K562 (cell line): ENCODE measurements around the gene STT3B. TPM values are rescaled to one million over a fixed set of nuclear protein-coding genes. Genes with fewer than 3 reads are reported as not detected.

Experiments used
- ATAC-seq: fragments of 200-7000 bp; cut with Tn5 transposase; 3 replicates; pipeline ENCODE4 v1.9.1; 2020; ENCODE audit warnings: moderate library complexity
- BruUV-seq: library from RNA; stranded (reverse); fragments of 400-500 nt; replicated peaks from 2 replicates; lab custom pipeline; 2021; lab: Mats Ljungman, UMichigan
- CTCF ChIA-PET: fragments of 300-600 bp; formaldehyde crosslinking; extraction: SDS; loops from one replicate; lab custom pipeline; 2021; ENCODE audit warnings: low intra/inter-chr PET ratio; lab: Yijun Ruan, JAX
- POLR2A ChIA-PET: fragments of 300-600, 350-650 bp; sonication (Branson Sonifier 250); formaldehyde crosslinking; extraction: SDS; loops from one replicate; lab custom pipeline; 2021; ENCODE audit warnings: antibody characterized with exemption, inconsistent platforms; lab: Yijun Ruan, JAX
- DNase-seq, 4 experiments: peaks; one replicate each; pipeline versions ENCODE4 v3.0.0 to v3.0.0-alpha.2; 2011 to 2018; ENCODE audit warnings: low spot score in 3 of 4, mixed read lengths in 3 of 4; ENCODE audit errors: extremely low read depth in 1 of 4
- FAIRE-seq: peaks from 2 replicates; lab custom pipeline; 2011; peaks lifted over from hg19 to GRCh38; lab: Jason Lieb, UNC
- H2AFZ ChIP-seq: 2 replicates; pipeline ENCODE4 v1.6.0; 2011; ENCODE audit warnings: low read depth, low read length, control low read depth, inconsistent platforms
- H3K27ac ChIP-seq: fragments of 200-600 bp; 3 replicates; pipeline ENCODE4 v1.8.0; 2011; ENCODE audit warnings: low read depth, mild to moderate bottlenecking, control low read depth, inconsistent platforms, low read length, moderate library complexity, mixed read lengths; ENCODE audit errors: extremely low read depth
- H3K27me3 ChIP-seq, 2 experiments: fragments of 300-600 bp in 1 of 2; 2 replicates in 1 of 2; 3 replicates in 1 of 2; pipeline versions ENCODE4 v1.6.0 to v1.8.0; 2011; ENCODE audit warnings: inconsistent platforms in 2 of 2, low read length in 2 of 2, mild to moderate bottlenecking in 1 of 2, mixed read lengths in 1 of 2, moderate library complexity in 1 of 2; ENCODE audit not compliant: control insufficient read depth in 2 of 2, insufficient read depth in 2 of 2
- H3K36me3 ChIP-seq: fragments of 300-600 bp; 3 replicates; pipeline ENCODE4 v1.8.0; 2011; ENCODE audit warnings: mild to moderate bottlenecking, low read length, inconsistent platforms; ENCODE audit not compliant: control insufficient read depth, insufficient read depth
- H3K4me1 ChIP-seq, 2 experiments: fragments of 200-600 bp in 1 of 2; replicated peaks in 1 of 2; 2 replicates in 1 of 2; 3 replicates in 1 of 2; pipeline versions ENCODE4 v1.5.1 to v1.8.0; 2011; ENCODE audit warnings: inconsistent platforms in 2 of 2, low read length in 2 of 2, mild to moderate bottlenecking in 1 of 2, mixed read lengths in 1 of 2, moderate library complexity in 1 of 2; ENCODE audit not compliant: control insufficient read depth in 2 of 2, insufficient read depth in 2 of 2
- H3K4me2 ChIP-seq: 2 replicates; pipeline ENCODE4 v1.6.1; 2011; ENCODE audit warnings: low read length, control low read depth, inconsistent platforms, mixed read lengths; ENCODE audit not compliant: insufficient read depth
- H3K4me3 ChIP-seq: fragments of 200-600 bp; sonication (generic), shearing (Covaris generic); 2 replicates; pipeline ENCODE4 v1.5.1; 2016; ENCODE audit warnings: control low read depth, inconsistent platforms
- H3K79me2 ChIP-seq: fragments of 200-600 bp; 3 replicates; pipeline ENCODE4 v1.8.0; 2011; ENCODE audit warnings: low read length, inconsistent platforms; ENCODE audit not compliant: control insufficient read depth, insufficient read depth
- H3K9ac ChIP-seq, 2 experiments: 2 replicates each; pipeline versions ENCODE4 v1.6.0 to v1.6.1; 2011; ENCODE audit warnings: low read depth in 2 of 2, low read length in 2 of 2, control low read depth in 1 of 2, inconsistent platforms in 1 of 2, mild to moderate bottlenecking in 1 of 2, mixed read lengths in 1 of 2; ENCODE audit not compliant: insufficient read depth in 1 of 2
- H3K9me1 ChIP-seq: one replicate; pipeline ENCODE4 v1.6.0; 2011; ENCODE audit warnings: inconsistent platforms, mild to moderate bottlenecking, low read length, moderate library complexity; ENCODE audit not compliant: control insufficient read depth, insufficient read depth
- H3K9me3 ChIP-seq: replicated peaks from 2 replicates; pipeline ENCODE4 v1.5.1; 2011; ENCODE audit warnings: low read depth, low read length, inconsistent platforms; ENCODE audit not compliant: control insufficient read depth, insufficient read depth
- H4K20me1 ChIP-seq: replicated peaks from 2 replicates; pipeline ENCODE4 v1.6.1; 2011; ENCODE audit warnings: low read length, inconsistent platforms, mixed read lengths; ENCODE audit not compliant: control insufficient read depth, insufficient read depth
- CHD4 ChIP-seq: fragments of 200-600 bp; sonication (generic); IDR thresholded peaks from 3 replicates; pipeline ENCODE4 v1.6.1; 2012; ENCODE audit warnings: low read depth, mild to moderate bottlenecking, mixed read lengths, low read length, inconsistent platforms; ENCODE audit not compliant: insufficient read depth, insufficient replicate concordance, poor library complexity, severe bottlenecking
- CTCFL ChIP-seq: IDR thresholded peaks from 2 replicates; pipeline ENCODE4 v1.6.1; 2011; ENCODE audit warnings: borderline replicate concordance, low read depth, mild to moderate bottlenecking, moderate library complexity, low read length; ENCODE audit not compliant: insufficient read depth, poor library complexity, severe bottlenecking
- ETS1 ChIP-seq: conservative IDR thresholded peaks from 2 replicates; pipeline ENCODE4 v1.6.1; 2011; ENCODE audit warnings: low read depth, mild to moderate bottlenecking, low read length; ENCODE audit not compliant: control insufficient read depth
- MYBL2 ChIP-seq, 2 experiments: fragments of 450-650 bp in 1 of 2; sonication (generic) in 1 of 2; formaldehyde crosslinking in 1 of 2; IDR thresholded peaks; 2 replicates each; pipeline versions ENCODE4 v1.6.1 to v1.8.1; 2017 to 2022; ENCODE audit warnings: borderline replicate concordance in 1 of 2, inconsistent platforms in 1 of 2, low read depth in 1 of 2, mild to moderate bottlenecking in 1 of 2, missing genetic modification reagents in 1 of 2, moderate library complexity in 1 of 2
- NCOA1 ChIP-seq: fragments of 450-650 bp; IDR thresholded peaks from 2 replicates; pipeline ENCODE4 v1.6.1; 2016; ENCODE audit warnings: low read depth
- NFE2 ChIP-seq: IDR thresholded peaks from 2 replicates; pipeline ENCODE4 v1.6.1; 2014; ENCODE audit warnings: antibody characterized with exemption, low read depth
- NR1H2 ChIP-seq: sonication (generic); formaldehyde crosslinking; IDR thresholded peaks from 2 replicates; pipeline ENCODE4 v1.4.0; 2020; ENCODE audit warnings: mild to moderate bottlenecking, missing genetic modification reagents
- PHF20 ChIP-seq: fragments of 450-650 bp; IDR thresholded peaks from 2 replicates; pipeline ENCODE4 v1.6.1; 2018; ENCODE audit not compliant: partially characterized antibody
- PHTF2 ChIP-seq: fragments of 250-450 bp; sonication (Bioruptor Pico); IDR thresholded peaks from 2 replicates; pipeline ENCODE4 v1.5.0; 2021; ENCODE audit warnings: mild to moderate bottlenecking
- RFX1 ChIP-seq: fragments of 450-650 bp; IDR thresholded peaks from 2 replicates; pipeline ENCODE4 v1.6.1; 2016; ENCODE audit warnings: mild to moderate bottlenecking, moderate library complexity
- TAF7 ChIP-seq: fragments of 450-650 bp; IDR thresholded peaks from 2 replicates; pipeline ENCODE4 v1.6.1; 2016; ENCODE audit warnings: missing genetic modification characterization, missing compliant biosample characterization
- THRAP3 ChIP-seq: fragments of 450-650 bp; IDR thresholded peaks from 2 replicates; pipeline ENCODE4 v1.6.1; 2016; ENCODE audit warnings: mild to moderate bottlenecking, inconsistent platforms, borderline replicate concordance
- ZC3H11A ChIP-seq: IDR thresholded peaks from 2 replicates; pipeline ENCODE4 v1.6.1; 2012; ENCODE audit warnings: low read depth, low read length, improper control_type of control experiment
- ZNF212 ChIP-seq: fragments of 450-650 bp; formaldehyde crosslinking; IDR thresholded peaks from 2 replicates; pipeline ENCODE4 v1.4.0; 2020; ENCODE audit warnings: mild to moderate bottlenecking
- ZNF75A ChIP-seq: fragments of 450-650 bp; formaldehyde crosslinking; IDR thresholded peaks from 2 replicates; pipeline ENCODE4 v1.4.0; 2020; ENCODE audit warnings: mild to moderate bottlenecking
- ZNF79 ChIP-seq: fragments of 250-450 bp; sonication (Bioruptor Pico); IDR thresholded peaks from 2 replicates; pipeline ENCODE4 v1.4.0; 2020; ENCODE audit warnings: low read depth, mild to moderate bottlenecking, moderate library complexity
- WGBS: fragments of 100-300 bp; shearing (Covaris generic); methylation state at CpG from one replicate; pipeline ENCODE4 v1.1.6; 2016; ENCODE audit warnings: low coverage, mixed read lengths; ENCODE audit not compliant: insufficient coverage; ENCODE audit errors: missing lambda C conversion rate; 5-methylcytosine and 5-hydroxymethylcytosine counted together
- in situ Hi-C: fragments of 300-500 bp; cut with MboI; formaldehyde crosslinking; loops from 4 replicates; pipeline ENCODE4 v1.15.0; 2018; ENCODE audit warnings: inconsistent platforms, mixed read lengths
- intact Hi-C: fragments of 100-400 bp; cut with micrococcal nuclease; formaldehyde crosslinking; loops from 2 replicates; pipeline ENCODE4 v1.14.2; 2022
- polyA plus RNA-seq, 8 experiments: library from polyadenylated mRNA; depleted of rRNA in 4 of 8; stranded (reverse) in 5 of 8; unstranded in 3 of 8; fragments of >200 nt; fragmentation: Nextera tagmentation in 2 of 8; fragmentation: Illumina TruSeq in 1 of 8; extraction: Ambion mirVana in 2 of 8; extraction: Trizol in 1 of 8; gene quantifications; 2 replicates each; pipeline versions ENCODE4 v1.2.1 to v1.2.3, GENCODE V29; 2011 to 2014; ENCODE audit warnings: inconsistent platforms in 1 of 8, missing spikeins in 1 of 8
- total RNA-seq, 7 experiments: library from RNA; depleted of rRNA in 6 of 7; stranded (reverse); fragments of >200 nt in 6 of 7; fragmentation: Illumina TruSeq in 2 of 7; extraction: Trizol in 2 of 7; gene quantifications; 2 replicates each; pipeline versions ENCODE4 v1.2.1 to v1.2.3, GENCODE V29; 2011 to 2021; ENCODE audit warnings: low replicate concordance in 1 of 7
- TF ChIP-seq, protein P1 (sequence below): fragments of 450-650 bp; conservative IDR thresholded peaks from 2 replicates; pipeline ENCODE4 v1.6.1; 2016; ENCODE audit warnings: missing genetic modification characterization, low read depth, mild to moderate bottlenecking, missing compliant biosample characterization, moderate library complexity

The STT3B gene
- total and polyA plus RNA-seq, 9 of the 15 experiments (the other 6 are each of a cell fraction or from before 2014, with no cell fraction given): 22.4 to 147 (median 100) TPM

GRCh38 chr3:31530039-31530959, 2.4 kb upstream of the STT3B start:
- DNase-seq (peak in 1 of 4 experiments; percentile 47), FAIRE-seq (peak; percentile 57), ATAC-seq (no peak)
- CTCF ChIA-PET: no interaction called here
- in situ Hi-C loops (no loop called here), intact Hi-C loops (loop anchor here (2.0 to 5.0 kb wide), 3 partner anchors 43 to 167 kb away; no protein-coding TSS in a partner anchor)
- H3K27ac ChIP-seq: peak overlapping the region; percentile 97
- H3K79me2 ChIP-seq: peaks cover 51% of the 10 kb centered on the region
- peaks cover 14 to 23% of the 10 kb centered on the region in 2 experiments for H3K4me1 ChIP-seq
- peaks cover 5% of the 10 kb centered on the region for H3K36me3 ChIP-seq
- no peaks in the 10 kb centered on the region for H3K27me3 ChIP-seq
- no TSS peak for BruUV-seq
- peak overlapping the region; percentile 83 for H3K4me3 ChIP-seq
- peak overlapping the region; percentile 80 to 99; a peak in 3 of 4 replicates for H3K9ac ChIP-seq
- H4K20me1 ChIP-seq: peaks cover 18% of the 10 kb centered on the region
- 15% methylated on average over 9 of the region's 11 CpGs for WGBS
- peak overlapping the region; percentile 93 for H3K4me2 ChIP-seq
- H3K9me3 ChIP-seq: no peaks in the 10 kb centered on the region
- no peaks in the 10 kb centered on the region for H3K9me1 ChIP-seq
- POLR2A ChIA-PET: interaction anchor here (3.9 kb wide), 1 partner anchor 8 kb away, joined by 34 read pairs; no protein-coding TSS in a partner anchor
- H2AFZ ChIP-seq: peak overlapping the region; percentile 68
- TF ChIP-seq ZNF75A (CRISPR knock-in tag) (no peak), ZC3H11A (no peak), ZNF79 (CRISPR knock-in tag) (no peak), ETS1 (no peak), THRAP3 (no peak), TAF7 (tag) (no peak), NCOA1 (no peak), NFE2 (0 out of 2 replicates have a peak, but pooled peaks have one; percentile 7), MYBL2 (IDR thresholded peaks at IDR 0.05; ENCODE audit: low read depth) (no peak), MYBL2 (CRISPR knock-in tag; IDR thresholded peaks at IDR 0.05; ENCODE audit: borderline replicate concordance) (no peak), NR1H2 (CRISPR knock-in tag) (no peak), PHF20 (no peak), CHD4 (no peak), PHTF2 (CRISPR knock-in tag) (no peak), RFX1 (no peak), CTCFL (no peak), ZNF212 (no peak)
- TF ChIP-seq, protein P1, sequence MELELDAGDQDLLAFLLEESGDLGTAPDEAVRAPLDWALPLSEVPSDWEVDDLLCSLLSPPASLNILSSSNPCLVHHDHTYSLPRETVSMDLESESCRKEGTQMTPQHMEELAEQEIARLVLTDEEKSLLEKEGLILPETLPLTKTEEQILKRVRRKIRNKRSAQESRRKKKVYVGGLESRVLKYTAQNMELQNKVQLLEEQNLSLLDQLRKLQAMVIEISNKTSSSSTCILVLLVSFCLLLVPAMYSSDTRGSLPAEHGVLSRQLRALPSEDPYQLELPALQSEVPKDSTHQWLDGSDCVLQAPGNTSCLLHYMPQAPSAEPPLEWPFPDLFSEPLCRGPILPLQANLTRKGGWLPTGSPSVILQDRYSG (tag): 0 out of 2 replicates have a peak, but pooled peaks have one; percentile 50
